ENCODE measurements around the gene GHRH.

The GHRH gene

DNA sequence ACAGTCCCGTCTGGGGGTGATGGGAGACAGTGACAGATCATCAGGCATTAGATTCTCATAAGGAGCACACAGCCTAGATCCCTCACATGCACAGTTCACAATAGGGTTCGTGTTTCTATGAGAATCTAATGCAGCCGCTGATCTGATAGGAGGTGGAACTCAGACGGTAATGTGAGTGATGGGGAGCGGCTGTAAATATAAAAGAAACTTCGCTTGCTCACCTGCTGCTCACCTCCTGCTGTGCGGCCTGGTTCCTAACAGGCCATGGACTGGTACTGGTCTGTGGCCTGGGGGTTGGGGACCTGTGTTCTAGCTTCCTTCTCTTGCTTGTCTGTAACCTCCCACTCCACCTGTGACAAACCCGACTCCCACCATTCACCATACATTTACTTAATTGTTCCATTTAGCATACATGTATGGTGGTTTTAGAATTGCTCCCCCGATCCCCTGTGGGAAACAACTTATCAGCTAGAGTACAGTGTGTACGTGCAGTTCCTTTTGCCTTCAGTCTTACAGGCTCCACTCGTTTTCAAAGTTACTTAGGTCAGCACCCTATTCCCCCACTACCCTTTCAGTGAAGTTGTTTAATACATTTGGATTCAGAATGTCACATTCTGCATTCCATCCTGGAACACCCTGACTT, 31.8 kb upstream of the GHRH start:
- in situ Hi-C loops (cut with HindIII; ENCODE audit: low sequenced_read_pairs), result no loop called here

DNA sequence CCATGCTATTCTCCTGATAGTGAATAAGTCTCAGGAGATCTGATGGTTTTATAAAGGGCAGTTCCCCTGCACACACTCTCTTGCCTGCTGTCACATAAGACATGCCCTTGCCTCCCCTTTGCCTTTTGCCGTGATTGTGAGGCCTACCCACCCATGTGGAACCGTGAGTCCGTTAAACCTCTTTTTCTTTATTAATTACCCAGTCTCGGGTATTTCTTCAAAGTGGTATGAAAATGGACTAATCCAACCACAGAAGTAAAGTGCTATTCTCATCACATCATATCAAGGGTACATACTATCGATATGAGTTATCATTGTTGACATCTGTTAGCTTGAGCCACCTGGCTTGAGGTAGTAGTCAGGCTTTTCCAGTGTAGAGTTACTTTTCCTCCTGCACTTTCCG, 30.1 kb upstream of the GHRH start:
- in situ Hi-C loops (cut with HindIII; ENCODE audit: low sequenced_read_pairs), result no loop called here

GRCh38 chr20:37290158-37290810, 28.7 kb upstream of the GHRH start:
- in situ Hi-C loops (cut with HindIII; ENCODE audit: low sequenced_read_pairs), result no loop called here

DNA sequence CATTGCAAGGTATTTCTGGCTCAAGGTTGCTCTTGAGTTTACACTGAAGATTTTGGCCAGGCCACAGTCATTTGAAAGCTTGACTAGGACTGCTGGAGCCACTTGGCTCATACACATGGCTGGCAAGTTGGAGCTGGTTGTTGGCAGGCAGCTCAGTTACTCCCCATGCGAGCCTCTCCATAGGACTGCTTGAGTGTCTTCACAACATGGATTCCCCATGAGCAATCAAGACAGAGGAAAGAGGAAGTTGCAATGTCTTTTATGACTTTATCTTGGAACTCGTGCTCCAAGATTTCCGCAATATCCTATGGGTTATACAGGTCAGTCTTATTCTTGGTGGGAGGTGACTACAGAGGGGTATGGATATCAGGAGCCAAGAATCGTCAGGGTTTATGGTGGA, 26.5 kb upstream of the GHRH start:
- in situ Hi-C loops (cut with HindIII; ENCODE audit: low sequenced_read_pairs), result no loop called here

GRCh38 chr20:37285664-37286374, 24.2 kb upstream of the GHRH start:
- in situ Hi-C loops (cut with HindIII; ENCODE audit: low sequenced_read_pairs), result no loop called here

DNA sequence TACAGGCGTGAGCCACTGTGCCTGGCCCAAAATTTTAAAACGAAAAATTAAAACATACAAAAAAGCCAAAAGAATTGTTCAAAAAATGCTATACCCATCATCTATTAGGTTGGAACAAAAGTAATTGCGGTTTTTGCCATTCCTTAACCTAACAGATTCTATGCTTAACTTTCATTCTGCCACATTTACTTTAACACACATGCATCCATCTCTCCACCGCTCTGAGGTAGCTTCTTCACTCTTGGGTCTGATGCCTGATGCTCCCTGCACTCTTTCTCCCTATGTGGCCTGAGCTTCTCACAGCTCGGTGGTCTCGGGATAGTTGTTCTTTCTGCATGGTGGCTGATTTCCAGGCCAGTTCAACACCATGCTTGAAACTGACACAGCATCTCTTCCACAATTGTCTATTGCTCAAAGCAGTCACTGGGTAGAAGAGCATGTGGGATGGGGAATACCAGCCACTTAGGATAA, 23.1 kb upstream of the GHRH start:
- in situ Hi-C loops (cut with HindIII; ENCODE audit: low sequenced_read_pairs), result no loop called here

DNA sequence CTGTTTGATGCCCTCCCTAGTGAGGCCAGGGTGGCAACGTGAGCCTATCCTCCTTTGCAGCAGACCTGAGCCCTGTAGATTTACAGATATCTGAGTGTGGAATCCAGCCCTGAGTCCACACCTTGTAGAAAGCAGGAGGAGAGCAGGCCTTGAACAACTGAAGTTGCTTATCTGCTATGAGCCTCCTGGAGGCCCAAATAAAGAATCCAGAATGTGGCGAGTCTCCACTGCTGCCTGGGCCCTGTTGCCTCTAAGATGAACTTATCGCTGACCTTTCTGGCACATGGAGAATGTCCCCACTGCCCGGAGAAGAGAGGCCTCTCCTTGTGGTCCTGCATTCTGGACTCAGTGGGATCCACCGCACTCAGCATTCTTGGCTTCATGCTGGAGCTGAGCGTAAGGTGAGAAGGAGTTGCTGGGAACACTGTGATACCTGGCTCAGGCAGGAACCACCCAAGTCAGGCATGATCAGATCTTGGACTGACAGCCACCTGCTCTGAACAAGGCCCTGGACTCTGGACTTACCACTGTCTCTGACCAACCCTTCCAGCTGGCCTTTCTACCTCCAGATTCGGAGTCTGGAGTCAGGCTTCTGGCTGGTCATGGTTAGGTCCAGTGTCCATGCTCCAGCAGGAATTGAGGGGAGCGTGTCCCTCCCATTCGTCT, 22.0 kb upstream of the GHRH start:
- in situ Hi-C loops (cut with HindIII; ENCODE audit: low sequenced_read_pairs), result no loop called here

- in situ Hi-C loops (cut with HindIII; ENCODE audit: low sequenced_read_pairs), result no loop called here
Observed at GRCh38 chr20:37282556-37282955, 20.9 kb upstream of the GHRH start.

GRCh38 chr20:37280403-37280802, 18.8 kb upstream of the GHRH start:
- in situ Hi-C loops (cut with HindIII; ENCODE audit: low sequenced_read_pairs), result no loop called here

DNA sequence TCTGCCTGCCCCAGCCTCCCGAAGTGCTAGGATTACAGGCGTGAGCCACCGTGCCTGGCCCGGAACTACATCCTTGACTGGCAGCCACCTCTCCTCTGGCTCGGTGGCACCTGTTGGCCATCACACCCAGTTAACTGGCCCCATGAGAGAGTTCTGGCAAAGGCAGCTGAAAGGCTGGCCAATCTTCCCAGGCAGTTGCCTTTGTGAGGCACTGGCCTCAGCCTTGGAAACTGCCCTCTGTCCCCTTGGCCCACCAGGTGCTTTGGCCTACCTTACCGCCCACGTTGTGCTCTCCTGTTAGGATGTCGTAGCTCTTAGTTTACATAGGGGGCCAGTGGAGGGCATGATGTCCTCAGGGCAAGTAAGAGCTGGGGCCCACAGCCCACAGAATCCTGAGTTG, 18.2 kb upstream of the GHRH start:
- in situ Hi-C loops (cut with HindIII; ENCODE audit: low sequenced_read_pairs), result no loop called here

DNA sequence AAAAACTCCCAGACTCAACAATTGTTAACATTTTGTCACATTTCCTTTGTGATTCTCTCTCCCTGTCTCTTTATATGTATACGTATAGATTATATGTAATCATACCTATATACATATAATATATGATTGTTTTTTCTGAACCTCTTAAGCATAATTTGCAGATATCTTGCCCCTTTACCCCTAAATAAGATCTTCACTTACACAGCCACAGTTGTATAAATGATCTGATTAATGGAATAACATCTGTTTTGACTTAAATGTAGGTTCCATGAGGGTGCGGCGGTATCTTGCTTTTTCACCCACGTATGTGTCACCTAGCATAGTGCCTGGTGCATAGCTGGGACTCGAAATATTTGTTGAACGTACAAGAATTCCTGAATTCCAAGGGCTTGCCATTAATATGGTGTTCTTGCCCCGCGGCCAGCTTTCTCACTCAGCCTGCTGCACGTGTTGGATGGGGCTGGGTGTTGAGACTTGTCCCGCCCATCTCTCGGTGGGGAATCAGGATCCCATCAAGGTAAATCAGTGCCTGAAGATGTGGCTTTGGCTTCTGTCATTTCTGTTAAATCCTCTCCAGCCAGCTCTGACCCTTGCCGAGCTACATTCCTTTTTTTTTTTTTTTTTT, 17.5 kb upstream of the GHRH start:
- in situ Hi-C loops (cut with HindIII; ENCODE audit: low sequenced_read_pairs), result no loop called here

DNA sequence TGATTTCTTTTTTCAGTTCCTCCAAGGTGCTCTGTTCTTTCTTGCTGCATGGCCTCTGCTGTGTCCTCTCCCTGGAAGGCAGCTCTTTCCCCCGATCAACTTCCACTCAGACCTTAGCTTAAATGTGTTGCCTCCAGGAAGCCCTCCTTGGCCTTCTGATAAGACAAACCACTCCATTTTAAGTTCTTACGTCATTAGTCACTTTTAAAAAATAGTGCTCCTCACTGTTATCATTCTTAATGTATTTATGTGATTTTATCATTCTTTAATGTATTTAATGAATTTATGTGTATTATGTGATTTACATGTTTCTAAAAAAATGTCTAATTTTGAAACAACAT, 15.6 kb upstream of the GHRH start:
- in situ Hi-C loops (cut with HindIII; ENCODE audit: low sequenced_read_pairs), result no loop called here

GRCh38 chr20:37276494-37277252, 15.1 kb upstream of the GHRH start:
- in situ Hi-C loops (cut with HindIII; ENCODE audit: low sequenced_read_pairs), result no loop called here

- in situ Hi-C loops (cut with HindIII; ENCODE audit: low sequenced_read_pairs), result loop anchor here (25.0 kb wide), 1 partner anchor 237 kb away; the partner anchor contains the start of gene NNAT
Observed at GRCh38 chr20:37274851-37275524, 13.4 kb upstream of the GHRH start.

DNA sequence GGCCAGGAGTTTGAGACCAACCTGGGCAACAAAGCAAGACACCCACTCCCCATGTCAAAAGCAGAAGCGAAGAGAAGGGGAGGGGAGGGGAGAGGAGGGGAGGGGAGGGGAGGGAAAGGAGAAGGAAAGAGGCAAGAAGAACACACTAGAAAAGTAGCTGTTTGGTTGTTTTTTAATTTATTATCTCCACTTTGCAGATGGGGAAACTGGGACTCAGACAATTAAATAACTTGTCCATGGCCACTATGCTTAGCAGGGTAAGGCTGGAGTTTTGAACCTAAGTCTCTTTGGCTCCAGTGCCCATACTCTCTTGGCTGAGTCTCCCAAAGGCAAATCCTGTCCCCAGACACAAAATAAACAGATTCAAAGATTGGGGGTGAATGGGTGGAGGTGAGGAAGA, 12.4 kb upstream of the GHRH start:
- in situ Hi-C loops (cut with HindIII; ENCODE audit: low sequenced_read_pairs), result loop anchor here (25.0 kb wide), 1 partner anchor 238 kb away; the partner anchor contains the start of gene NNAT

DNA sequence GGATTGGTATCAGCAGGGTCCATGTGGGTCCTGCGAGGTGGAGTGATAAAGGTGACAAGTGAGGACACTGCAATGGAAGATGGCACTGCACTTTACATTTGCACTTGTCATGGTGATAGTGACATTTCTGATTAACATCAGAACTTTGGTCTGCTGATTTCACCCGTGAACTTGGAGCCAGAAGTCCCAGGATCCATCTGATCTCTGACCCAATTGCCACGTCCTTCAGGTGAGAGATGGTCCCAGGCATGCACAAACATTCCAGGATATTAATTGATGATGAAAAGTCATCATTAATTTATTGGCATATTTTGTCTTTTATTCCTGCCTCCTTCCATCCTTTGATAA, 9.8 kb upstream of the GHRH start:
- in situ Hi-C loops (cut with HindIII; ENCODE audit: low sequenced_read_pairs), result loop anchor here (25.0 kb wide), 1 partner anchor 241 kb away; the partner anchor contains the start of gene NNAT

DNA sequence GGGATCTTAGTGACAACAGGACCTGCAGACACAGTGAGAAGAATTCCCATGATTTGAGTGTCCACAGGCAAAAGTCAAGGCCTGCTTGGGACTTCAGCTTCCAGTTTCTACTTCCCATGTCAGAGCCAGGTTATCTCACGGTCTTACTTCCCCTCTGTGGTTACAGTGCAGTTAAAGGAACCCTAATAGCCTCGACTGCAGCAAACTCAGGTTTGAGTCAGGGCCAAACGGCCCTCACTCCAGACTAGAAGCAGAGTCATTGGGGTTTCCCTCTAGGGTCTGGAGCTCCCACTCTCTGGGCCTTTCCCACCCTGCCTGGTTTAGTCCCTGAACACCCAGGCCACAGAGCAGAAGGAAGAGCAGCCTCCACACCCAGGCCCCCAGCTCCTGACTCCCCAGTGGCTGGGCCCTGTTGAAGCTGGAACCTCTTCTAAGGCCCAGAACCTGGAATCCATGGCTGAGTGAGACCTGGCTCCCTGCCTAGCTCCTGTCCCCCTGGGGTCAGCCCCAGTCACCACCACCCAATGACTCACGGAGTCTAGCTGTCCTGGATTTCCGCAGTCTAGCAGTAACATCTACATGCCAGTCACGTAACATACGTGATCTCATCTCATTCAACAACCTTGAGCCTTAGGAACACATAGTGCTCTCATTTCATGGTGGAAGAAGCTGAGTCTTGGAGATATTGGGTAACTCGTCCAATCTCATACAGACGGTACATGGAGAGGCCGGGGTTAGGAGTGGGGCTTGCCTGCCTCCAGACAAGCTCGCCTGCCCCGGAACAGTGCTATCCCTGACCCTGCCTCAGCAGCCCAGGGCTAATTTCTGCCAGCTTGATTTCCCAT, 9.2 kb upstream of the GHRH start:
- in situ Hi-C loops (cut with HindIII; ENCODE audit: low sequenced_read_pairs), result loop anchor here (25.0 kb wide), 1 partner anchor 242 kb away; the partner anchor contains the start of gene NNAT

DNA sequence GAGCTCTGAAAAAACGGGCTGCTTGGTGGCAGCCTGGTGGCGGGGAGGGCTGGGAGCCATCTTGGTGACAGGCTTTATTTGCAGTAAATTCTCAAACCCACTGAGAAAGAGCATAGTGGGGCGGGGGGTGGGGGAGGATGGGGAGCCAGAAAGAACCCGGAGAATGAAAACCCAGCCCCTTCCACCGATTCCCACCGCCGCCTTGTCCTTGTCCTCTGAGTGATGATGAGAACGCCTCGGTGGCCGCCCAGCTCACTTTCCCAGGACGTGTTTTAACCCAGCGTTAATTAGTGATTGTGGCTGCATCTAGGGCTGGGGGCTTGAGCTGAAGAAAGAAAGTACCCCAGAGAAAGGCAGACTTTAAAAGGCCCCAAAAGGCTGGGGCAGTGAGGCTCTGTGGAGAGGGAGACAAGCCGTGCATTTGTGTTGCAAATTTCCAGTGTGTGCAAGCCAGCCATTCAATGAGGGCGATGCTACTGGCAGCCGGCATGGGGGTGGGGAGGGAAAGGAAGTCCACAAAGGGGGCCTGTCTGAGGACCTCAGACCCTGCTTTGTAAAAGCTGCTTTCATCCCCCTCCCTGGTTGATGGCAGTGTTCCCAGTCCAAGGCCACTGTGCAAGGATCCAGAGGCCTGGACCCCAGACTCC, 6.2 kb upstream of the GHRH start:
- in situ Hi-C loops (cut with HindIII; ENCODE audit: low sequenced_read_pairs), result loop anchor here (5.0 to 25.0 kb wide), 2 partner anchors 85 to 245 kb away; partner anchors contain the start of gene NNAT

Measured in endothelial cell of hepatic sinusoid (primary cell).